Chondrocyte (in vitro differentiated cells): Measurements from ENCODE around the gene PAK1IP1. TPM values are rescaled to one million over a fixed set of nuclear protein-coding genes. Genes with fewer than 3 reads are reported as not detected.
"Not testable (repeated sequence)": the region's sequence is repeated elsewhere in the genome, so short reads cannot be mapped to it uniquely, and the experiment has no call there.

Source experiments
- DNase-seq: peaks from one replicate; pipeline ENCODE4 v3.0.0; 2021; ENCODE audit warnings: mixed read lengths, low spot score
- H3K27ac Mint-ChIP-seq: one replicate; pipeline ENCODE4 v1.8.0; 2021; ENCODE audit warnings: mild to moderate bottlenecking, moderate library complexity, mixed read lengths; ENCODE audit not compliant: unreplicated experiment
- H3K27me3 Mint-ChIP-seq: 2 replicates; pipeline ENCODE4 v1.8.0; 2021; ENCODE audit warnings: low read depth, mixed read lengths
- H3K36me3 Mint-ChIP-seq: 2 replicates; pipeline ENCODE4 v1.8.0; 2021; ENCODE audit warnings: low read depth, mixed read lengths
- H3K4me1 Mint-ChIP-seq: 2 replicates; pipeline ENCODE4 v1.8.0; 2021; ENCODE audit warnings: low read depth, mild to moderate bottlenecking, mixed read lengths
- H3K4me3 Mint-ChIP-seq: one replicate; pipeline ENCODE4 v1.8.0; 2021; ENCODE audit warnings: mild to moderate bottlenecking, moderate library complexity, mixed read lengths; ENCODE audit not compliant: unreplicated experiment
- H3K9me3 Mint-ChIP-seq: 2 replicates; pipeline ENCODE4 v1.8.0; 2021; ENCODE audit warnings: low read depth, mixed read lengths
- total RNA-seq: library from RNA; stranded (reverse); gene quantifications from 3 replicates; pipeline ENCODE4 v1.2.1, GENCODE V29; 2021
- TF ChIP-seq, protein P1 (sequence below): fragments of 200-600 bp; sonication (generic); IDR thresholded peaks from 2 replicates; pipeline ENCODE4 v1.5.0; 2021; ENCODE audit warnings: antibody characterized with exemption, mild to moderate bottlenecking, moderate library complexity

Gene PAK1IP1
- total RNA-seq, 1 donor from 2014 or later: 11.9 TPM

DNA sequence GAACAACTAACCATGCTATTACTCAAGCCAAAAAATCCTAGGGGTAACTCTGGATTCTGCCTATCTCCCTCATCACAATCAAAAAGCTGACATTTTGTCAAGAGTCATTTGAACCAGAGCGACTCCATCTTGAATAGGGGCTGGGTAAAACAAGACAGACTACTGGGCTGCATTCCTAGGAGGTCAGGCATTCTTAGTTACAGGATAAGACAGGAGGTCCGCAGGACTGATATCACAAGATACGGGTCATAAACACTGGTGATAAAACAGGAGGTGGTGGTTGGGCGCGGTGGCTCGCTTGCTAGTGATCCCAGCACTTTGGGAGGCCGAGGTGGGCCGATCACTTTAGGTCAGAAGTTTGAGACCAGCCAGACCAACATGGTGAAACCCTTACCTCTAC, 32.6 kb upstream of the PAK1IP1 start:
- peaks cover 12% of the 10 kb centered on the region for H3K27me3 Mint-ChIP-seq

DNA sequence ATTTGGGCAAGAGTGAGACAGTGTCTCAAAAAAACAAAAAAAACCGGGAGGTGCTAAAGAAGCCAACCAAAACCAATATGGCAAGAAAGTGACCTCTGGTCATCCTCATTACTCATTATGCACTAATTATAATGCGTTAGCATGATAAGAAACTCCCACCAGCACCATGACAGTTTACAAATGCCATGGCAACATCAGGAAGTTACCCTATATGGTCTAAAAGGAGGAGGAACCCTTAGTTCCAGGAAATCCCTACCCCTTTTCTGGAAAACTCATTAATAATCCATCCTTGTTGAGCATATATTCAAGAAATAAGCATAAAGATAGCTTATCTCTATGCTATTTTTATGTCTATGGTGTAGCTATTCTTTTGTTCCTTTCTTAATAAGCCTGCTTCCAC, 32.0 kb upstream of the PAK1IP1 start:
- Mint-ChIP-seq H3K27me3 (peaks cover 13% of the 10 kb centered on the region), H3K9me3 (peaks cover 14% of the 10 kb centered on the region), H3K4me1 (no peaks in the 10 kb centered on the region), H3K36me3 (peaks cover 6% of the 10 kb centered on the region), H3K4me3 (no peak overlapping the region), H3K27ac (no peak overlapping the region)
- DNase-seq: no peak
- TF ChIP-seq, protein P1, sequence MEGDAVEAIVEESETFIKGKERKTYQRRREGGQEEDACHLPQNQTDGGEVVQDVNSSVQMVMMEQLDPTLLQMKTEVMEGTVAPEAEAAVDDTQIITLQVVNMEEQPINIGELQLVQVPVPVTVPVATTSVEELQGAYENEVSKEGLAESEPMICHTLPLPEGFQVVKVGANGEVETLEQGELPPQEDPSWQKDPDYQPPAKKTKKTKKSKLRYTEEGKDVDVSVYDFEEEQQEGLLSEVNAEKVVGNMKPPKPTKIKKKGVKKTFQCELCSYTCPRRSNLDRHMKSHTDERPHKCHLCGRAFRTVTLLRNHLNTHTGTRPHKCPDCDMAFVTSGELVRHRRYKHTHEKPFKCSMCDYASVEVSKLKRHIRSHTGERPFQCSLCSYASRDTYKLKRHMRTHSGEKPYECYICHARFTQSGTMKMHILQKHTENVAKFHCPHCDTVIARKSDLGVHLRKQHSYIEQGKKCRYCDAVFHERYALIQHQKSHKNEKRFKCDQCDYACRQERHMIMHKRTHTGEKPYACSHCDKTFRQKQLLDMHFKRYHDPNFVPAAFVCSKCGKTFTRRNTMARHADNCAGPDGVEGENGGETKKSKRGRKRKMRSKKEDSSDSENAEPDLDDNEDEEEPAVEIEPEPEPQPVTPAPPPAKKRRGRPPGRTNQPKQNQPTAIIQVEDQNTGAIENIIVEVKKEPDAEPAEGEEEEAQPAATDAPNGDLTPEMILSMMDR: no peak

More for the DNA sequence above, 32.6 kb upstream of the PAK1IP1 start:
- no peaks in the 10 kb centered on the region for H3K4me1 Mint-ChIP-seq
- peaks cover 6% of the 10 kb centered on the region for H3K36me3 Mint-ChIP-seq
- TF ChIP-seq, protein P1: no peak
- peaks cover 14% of the 10 kb centered on the region for H3K9me3 Mint-ChIP-seq
- no peak overlapping the region for H3K27ac Mint-ChIP-seq
- no peak overlapping the region for H3K4me3 Mint-ChIP-seq
- no peak for DNase-seq

GRCh38 chr6:10665595-10665994, 29.2 kb upstream of the PAK1IP1 start:
- Mint-ChIP-seq H3K27me3 (peaks cover 14% of the 10 kb centered on the region), H3K9me3 (peaks cover 14% of the 10 kb centered on the region)
- DNase-seq, H3K4me1 Mint-ChIP-seq, H3K27ac Mint-ChIP-seq, H3K36me3 Mint-ChIP-seq, H3K4me3 Mint-ChIP-seq: not testable (repeated sequence)

DNA sequence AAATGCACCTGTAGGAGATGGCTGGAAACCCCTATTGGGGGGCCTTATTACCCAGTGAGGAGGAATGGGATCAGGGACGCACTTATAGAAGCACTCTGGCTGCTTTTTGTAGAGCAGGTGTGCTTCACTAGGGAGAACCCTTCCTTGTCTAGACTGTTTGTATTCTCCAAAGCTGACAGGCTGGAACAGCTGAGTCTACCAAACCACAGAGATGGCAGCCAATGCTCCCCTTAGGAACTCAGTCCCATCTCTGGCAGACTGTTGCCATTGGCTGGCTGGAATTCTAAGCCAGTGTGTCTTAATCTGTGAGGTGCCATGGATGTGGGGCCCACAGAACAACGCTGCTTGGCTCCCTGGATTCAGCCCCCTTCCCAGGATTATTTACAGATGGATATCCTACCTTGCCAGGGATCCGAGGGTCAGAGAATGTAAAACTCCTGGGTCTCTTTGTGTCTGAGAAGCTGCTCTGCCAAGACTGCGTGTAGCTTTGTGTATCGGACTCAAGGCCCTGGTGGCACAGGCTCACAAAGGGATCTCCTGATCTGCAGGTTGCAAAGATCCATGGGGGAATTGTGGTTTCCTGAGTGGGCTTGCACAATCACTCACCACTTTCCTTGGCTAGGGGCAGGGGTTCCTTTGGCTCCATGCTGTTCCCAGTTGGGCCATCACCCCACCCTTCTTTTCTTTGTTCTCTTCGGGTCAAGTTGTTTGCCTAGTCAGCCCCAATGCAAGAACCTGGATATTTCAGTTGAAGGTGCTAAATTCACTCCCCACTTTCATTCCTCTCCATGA, 26.4 kb upstream of the PAK1IP1 start:
- TF ChIP-seq, protein P1: no peak
- Mint-ChIP-seq H3K4me1 (no peaks in the 10 kb centered on the region), H3K4me3 (no peak overlapping the region), H3K27me3 (peaks cover 14% of the 10 kb centered on the region), H3K9me3 (peaks cover 14% of the 10 kb centered on the region), H3K27ac (no peak overlapping the region), H3K36me3 (peaks cover 6% of the 10 kb centered on the region)
- no peak for DNase-seq

DNA sequence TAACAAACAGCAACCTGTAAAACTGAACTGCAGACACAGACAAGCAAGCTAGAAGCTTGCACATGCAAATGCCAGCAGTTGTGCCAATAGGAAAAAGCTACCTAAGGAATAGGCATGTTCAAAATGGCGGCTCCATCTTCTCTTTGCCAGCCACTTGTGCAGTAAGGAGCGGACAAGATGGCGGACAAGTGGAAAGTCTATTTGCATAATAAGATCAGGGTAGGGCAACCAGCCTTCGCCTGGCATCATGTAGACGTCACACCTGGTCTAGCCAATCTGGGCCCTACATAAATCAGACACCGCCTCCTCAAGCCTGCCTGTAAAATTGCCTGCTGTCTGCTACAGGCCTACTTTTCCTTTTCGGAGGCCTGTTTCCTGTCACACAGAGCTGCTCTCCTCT, 18.4 kb upstream of the PAK1IP1 start:
- H3K4me1 Mint-ChIP-seq: no peaks in the 10 kb centered on the region
- H3K27me3 Mint-ChIP-seq: no peaks in the 10 kb centered on the region
- TF ChIP-seq, protein P1: no peak
- H3K4me3 Mint-ChIP-seq: no peak overlapping the region
- DNase-seq: no peak
- H3K27ac Mint-ChIP-seq: no peak overlapping the region
- H3K36me3 Mint-ChIP-seq: no peaks in the 10 kb centered on the region
- no peaks in the 10 kb centered on the region for H3K9me3 Mint-ChIP-seq

DNA sequence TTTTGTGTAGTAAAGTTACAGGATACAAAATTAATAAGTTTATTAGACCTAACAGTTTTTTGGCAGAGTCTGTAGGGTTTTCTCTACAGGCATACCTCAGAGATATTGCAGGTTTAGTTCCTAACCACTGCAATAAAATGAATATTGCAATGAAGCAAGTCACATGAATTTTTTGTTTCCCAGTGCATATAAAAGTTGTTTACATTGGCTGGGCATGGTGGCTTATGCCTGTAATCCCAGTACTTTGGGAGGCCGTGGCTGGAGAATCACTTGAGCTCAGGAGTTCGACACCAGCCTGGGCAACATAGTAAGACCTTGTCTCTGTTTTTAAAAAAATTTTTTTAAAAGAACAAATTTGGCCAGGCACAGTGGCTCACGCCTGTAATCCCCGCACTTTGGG, 16.3 kb upstream of the PAK1IP1 start:
- TF ChIP-seq, protein P1: no peak
- no peaks in the 10 kb centered on the region for H3K4me1 Mint-ChIP-seq
- H3K36me3 Mint-ChIP-seq: no peaks in the 10 kb centered on the region
- H3K27ac Mint-ChIP-seq: no peak overlapping the region
- no peak for DNase-seq
- H3K27me3 Mint-ChIP-seq: no peaks in the 10 kb centered on the region
- no peaks in the 10 kb centered on the region for H3K9me3 Mint-ChIP-seq
- H3K4me3 Mint-ChIP-seq: no peak overlapping the region
